OCI-LY3 (cell line): ENCODE data around the gene LNPK.

Experiments
- CTCF ChIP-seq: fragments of 200-600, 300-600 bp; sonication (generic); IDR thresholded peaks from 2 replicates; pipeline ENCODE4 v1.5.1; 2014; ENCODE audit warnings: antibody characterized with exemption, low read length, low read depth
- EZH2phosphoT487 ChIP-seq: fragments of 200-600 bp; shearing (Covaris generic); IDR thresholded peaks from 2 replicates; pipeline ENCODE4 v1.6.1; 2018; ENCODE audit warnings: antibody characterized with exemption, mixed run types, low read depth

- TF ChIP-seq EZH2phosphoT487 (no peak), CTCF (no peak)
Measured at GRCh38 chr2:175903384-175903936, 98.6 kb downstream of the LNPK start.
